Measurements from ENCODE around the gene SCAMP1. TPM values are rescaled to one million over a fixed set of nuclear protein-coding genes. Genes with fewer than 3 reads are reported as not detected.

SCAMP1 gene
- total and polyA plus RNA-seq, 2 of the 13 experiments (the other 11 are each of a cell fraction or from before 2014, with no cell fraction given) = 18.2 to 33.7 TPM

DNA sequence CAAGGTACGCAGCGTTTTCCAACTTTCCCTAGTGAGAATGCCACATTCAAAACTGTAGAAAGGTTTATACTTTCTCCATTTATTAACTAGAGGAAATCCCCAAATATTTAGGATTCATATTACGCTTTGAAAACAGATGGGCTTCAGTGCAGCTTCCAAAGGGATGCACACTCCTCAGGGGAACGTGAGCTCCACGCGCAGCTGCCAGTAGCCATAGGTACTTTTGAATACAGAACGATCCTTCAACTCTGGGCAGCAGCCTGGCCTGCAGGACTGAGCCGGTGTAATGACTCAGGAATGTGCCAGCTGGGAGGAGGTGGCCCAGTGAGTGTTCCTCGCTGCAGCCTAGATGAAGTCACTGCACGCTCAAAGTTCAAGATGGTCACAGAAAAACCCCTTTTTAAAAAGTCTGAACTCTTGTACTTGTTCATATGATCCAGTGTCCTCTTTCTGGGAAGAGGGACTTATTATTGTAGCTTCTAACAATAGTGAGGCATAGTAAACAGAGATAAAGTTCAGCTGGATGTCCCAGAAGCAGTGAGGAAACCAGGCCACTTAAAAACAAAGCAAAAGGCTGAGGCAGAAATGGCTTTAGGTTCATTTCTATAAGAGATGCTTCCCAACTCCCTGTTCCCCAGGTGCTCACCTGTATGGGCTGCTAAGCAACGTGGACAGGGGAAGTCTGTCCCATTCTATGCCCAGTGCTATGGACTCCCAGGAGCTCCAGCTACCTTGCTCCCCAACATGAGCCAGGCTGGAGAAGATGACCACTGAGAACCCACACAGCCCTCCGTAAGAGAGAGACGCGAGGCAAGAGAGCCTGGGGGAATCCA lies 158.2 kb downstream of the SCAMP1 start (continued):
- TF ChIP-seq, protein P1, sequence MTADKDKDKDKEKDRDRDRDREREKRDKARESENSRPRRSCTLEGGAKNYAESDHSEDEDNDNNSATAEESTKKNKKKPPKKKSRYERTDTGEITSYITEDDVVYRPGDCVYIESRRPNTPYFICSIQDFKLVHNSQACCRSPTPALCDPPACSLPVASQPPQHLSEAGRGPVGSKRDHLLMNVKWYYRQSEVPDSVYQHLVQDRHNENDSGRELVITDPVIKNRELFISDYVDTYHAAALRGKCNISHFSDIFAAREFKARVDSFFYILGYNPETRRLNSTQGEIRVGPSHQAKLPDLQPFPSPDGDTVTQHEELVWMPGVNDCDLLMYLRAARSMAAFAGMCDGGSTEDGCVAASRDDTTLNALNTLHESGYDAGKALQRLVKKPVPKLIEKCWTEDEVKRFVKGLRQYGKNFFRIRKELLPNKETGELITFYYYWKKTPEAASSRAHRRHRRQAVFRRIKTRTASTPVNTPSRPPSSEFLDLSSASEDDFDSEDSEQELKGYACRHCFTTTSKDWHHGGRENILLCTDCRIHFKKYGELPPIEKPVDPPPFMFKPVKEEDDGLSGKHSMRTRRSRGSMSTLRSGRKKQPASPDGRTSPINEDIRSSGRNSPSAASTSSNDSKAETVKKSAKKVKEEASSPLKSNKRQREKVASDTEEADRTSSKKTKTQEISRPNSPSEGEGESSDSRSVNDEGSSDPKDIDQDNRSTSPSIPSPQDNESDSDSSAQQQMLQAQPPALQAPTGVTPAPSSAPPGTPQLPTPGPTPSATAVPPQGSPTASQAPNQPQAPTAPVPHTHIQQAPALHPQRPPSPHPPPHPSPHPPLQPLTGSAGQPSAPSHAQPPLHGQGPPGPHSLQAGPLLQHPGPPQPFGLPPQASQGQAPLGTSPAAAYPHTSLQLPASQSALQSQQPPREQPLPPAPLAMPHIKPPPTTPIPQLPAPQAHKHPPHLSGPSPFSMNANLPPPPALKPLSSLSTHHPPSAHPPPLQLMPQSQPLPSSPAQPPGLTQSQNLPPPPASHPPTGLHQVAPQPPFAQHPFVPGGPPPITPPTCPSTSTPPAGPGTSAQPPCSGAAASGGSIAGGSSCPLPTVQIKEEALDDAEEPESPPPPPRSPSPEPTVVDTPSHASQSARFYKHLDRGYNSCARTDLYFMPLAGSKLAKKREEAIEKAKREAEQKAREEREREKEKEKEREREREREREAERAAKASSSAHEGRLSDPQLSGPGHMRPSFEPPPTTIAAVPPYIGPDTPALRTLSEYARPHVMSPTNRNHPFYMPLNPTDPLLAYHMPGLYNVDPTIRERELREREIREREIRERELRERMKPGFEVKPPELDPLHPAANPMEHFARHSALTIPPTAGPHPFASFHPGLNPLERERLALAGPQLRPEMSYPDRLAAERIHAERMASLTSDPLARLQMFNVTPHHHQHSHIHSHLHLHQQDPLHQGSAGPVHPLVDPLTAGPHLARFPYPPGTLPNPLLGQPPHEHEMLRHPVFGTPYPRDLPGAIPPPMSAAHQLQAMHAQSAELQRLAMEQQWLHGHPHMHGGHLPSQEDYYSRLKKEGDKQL (CRISPR knock-in tag; IDR thresholded peaks at IDR 0.05; ENCODE audit: low read depth) = peak; percentile 27; the same call in 1 of the 2 replicates
- TF ChIP-seq KDM6A (CRISPR knock-in tag; IDR thresholded peaks at IDR 0.05; ENCODE audit: low read depth) = peak; percentile 58; the same call in 1 of the 2 replicates
- TF ChIP-seq SRSF1 (optimal IDR thresholded peaks at IDR 0.05; ENCODE audit: low read depth, low read length) = no peak
- no peak for TF ChIP-seq SIN3B (IDR thresholded peaks at IDR 0.05; ENCODE audit: low read length)
- TF ChIP-seq CAMTA2 (CRISPR knock-in tag; IDR thresholded peaks at IDR 0.05; ENCODE audit: borderline replicate concordance) = no peak
- TF ChIP-seq MED1 (CRISPR knock-in tag; IDR thresholded peaks at IDR 0.05) = peak; percentile 84
- 0 out of 2 replicates have a peak, but pooled peaks have one; percentile 64 for TF ChIP-seq ZNF224 (CRISPR knock-in tag; IDR thresholded peaks at IDR 0.05)
- TF ChIP-seq, protein P2, sequence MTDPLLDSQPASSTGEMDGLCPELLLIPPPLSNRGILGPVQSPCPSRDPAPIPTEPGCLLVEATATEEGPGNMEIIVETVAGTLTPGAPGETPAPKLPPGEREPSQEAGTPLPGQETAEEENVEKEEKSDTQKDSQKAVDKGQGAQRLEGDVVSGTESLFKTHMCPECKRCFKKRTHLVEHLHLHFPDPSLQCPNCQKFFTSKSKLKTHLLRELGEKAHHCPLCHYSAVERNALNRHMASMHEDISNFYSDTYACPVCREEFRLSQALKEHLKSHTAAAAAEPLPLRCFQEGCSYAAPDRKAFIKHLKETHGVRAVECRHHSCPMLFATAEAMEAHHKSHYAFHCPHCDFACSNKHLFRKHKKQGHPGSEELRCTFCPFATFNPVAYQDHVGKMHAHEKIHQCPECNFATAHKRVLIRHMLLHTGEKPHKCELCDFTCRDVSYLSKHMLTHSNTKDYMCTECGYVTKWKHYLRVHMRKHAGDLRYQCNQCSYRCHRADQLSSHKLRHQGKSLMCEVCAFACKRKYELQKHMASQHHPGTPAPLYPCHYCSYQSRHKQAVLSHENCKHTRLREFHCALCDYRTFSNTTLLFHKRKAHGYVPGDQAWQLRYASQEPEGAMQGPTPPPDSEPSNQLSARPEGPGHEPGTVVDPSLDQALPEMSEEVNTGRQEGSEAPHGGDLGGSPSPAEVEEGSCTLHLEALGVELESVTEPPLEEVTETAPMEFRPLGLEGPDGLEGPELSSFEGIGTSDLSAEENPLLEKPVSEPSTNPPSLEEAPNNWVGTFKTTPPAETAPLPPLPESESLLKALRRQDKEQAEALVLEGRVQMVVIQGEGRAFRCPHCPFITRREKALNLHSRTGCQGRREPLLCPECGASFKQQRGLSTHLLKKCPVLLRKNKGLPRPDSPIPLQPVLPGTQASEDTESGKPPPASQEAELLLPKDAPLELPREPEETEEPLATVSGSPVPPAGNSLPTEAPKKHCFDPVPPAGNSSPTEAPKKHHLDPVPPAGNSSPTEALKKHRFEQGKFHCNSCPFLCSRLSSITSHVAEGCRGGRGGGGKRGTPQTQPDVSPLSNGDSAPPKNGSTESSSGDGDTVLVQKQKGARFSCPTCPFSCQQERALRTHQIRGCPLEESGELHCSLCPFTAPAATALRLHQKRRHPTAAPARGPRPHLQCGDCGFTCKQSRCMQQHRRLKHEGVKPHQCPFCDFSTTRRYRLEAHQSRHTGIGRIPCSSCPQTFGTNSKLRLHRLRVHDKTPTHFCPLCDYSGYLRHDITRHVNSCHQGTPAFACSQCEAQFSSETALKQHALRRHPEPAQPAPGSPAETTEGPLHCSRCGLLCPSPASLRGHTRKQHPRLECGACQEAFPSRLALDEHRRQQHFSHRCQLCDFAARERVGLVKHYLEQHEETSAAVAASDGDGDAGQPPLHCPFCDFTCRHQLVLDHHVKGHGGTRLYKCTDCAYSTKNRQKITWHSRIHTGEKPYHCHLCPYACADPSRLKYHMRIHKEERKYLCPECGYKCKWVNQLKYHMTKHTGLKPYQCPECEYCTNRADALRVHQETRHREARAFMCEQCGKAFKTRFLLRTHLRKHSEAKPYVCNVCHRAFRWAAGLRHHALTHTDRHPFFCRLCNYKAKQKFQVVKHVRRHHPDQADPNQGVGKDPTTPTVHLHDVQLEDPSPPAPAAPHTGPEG (CRISPR knock-in tag; IDR thresholded peaks at IDR 0.05) = no peak
- TF ChIP-seq TCF7L2 (IDR thresholded peaks at IDR 0.05; ENCODE audit: low read depth, low read length) = no peak
- TF ChIP-seq SRF (IDR thresholded peaks at IDR 0.05; ENCODE audit: low read depth, low read length) = no peak
- no peak for TF ChIP-seq SMAD1 (CRISPR knock-in tag; IDR thresholded peaks at IDR 0.05; ENCODE audit: borderline replicate concordance, low read depth)
- no peak for TF ChIP-seq PTBP1 (IDR thresholded peaks at IDR 0.05; ENCODE audit: low read depth, low read length, poor library complexity, severe bottlenecking)
- peak; percentile 94 for TF ChIP-seq ATF3 (CRISPR knock-in tag; IDR thresholded peaks at IDR 0.05)
- no peak for TF ChIP-seq GTF2F1 (IDR thresholded peaks at IDR 0.05; ENCODE audit: low read length)
- no peak for TF ChIP-seq ZNF570 (CRISPR knock-in tag; IDR thresholded peaks at IDR 0.05; ENCODE audit: borderline replicate concordance)
- no peak for TF ChIP-seq TMF1 (CRISPR knock-in tag; IDR thresholded peaks at IDR 0.05; ENCODE audit: low read depth)
- no peak for TF ChIP-seq MZF1 (CRISPR knock-in tag; IDR thresholded peaks at IDR 0.05; ENCODE audit: borderline replicate concordance)

Data from HepG2 (cell line).